C4-2B (cell line): Measurements from ENCODE around the gene PRSS38.

Experiments used
- CTCF ChIP-seq: fragments of 450-650 bp; conservative IDR thresholded peaks from 2 replicates; pipeline ENCODE4 v1.5.1; 2017; ENCODE audit warnings: mild to moderate bottlenecking
- ZFX ChIP-seq: fragments of 450-650 bp; IDR thresholded peaks from 2 replicates; pipeline ENCODE4 v1.6.1; 2017

DNA sequence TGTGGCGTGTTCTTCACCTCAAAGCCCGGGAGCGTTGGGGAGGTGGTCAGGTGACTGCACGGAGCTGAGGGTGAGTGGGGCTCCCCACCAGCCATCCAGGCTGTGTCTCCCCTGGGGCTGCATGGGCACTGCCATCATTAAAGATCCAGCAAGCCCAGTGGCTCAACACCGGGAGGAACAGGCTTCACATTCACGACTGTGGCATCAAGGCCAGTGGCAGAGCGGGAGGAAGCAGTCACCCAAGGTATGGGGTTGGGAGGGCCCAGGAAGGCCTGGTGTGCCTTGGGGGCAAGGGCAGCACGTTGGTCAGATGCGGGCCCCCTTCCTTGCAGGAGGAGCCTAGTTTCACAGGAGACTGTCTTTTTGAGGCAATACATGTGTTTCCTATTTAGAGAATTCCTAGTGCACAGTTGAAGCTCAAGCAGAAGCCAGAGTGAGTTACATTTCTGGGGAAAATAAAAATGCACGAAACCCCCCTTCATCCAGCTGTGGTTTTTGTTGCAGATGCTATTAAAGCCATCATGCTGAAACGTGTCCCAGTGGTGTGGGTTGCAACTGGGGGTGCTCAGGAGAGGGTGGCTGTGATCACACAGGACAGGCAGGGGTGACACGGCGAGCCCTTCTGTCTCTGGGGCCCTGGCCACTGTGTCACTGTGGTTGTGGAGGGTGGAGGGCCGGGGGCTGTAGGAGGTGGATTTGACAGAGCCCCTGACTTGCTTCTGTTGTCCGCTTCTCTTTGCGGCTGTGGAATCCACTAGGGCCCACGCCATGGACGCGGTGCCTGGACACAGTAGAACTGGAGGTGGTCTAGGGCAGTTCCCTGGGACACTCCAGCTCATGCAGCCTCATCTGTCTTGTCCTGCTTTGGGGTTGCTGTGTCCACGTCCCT, 46.2 kb upstream of the PRSS38 start:
- TF ChIP-seq CTCF = no peak
- TF ChIP-seq ZFX = no peak
